Peyer's patch (tissue), 4 donors: ENCODE measurements around the gene FGF1. TPM values are rescaled to one million over a fixed set of nuclear protein-coding genes. Genes with fewer than 3 reads are reported as not detected.

Experiments
- DNase-seq, 3 donors: peaks; one replicate each; pipeline ENCODE4 v3.0.0-alpha.2; 2017 to 2019
- H3K27ac ChIP-seq, 4 donors: fragments of 200-600 bp; sonication (generic); one replicate each; pipeline ENCODE4 v1.5.1; 2016 to 2019
- H3K27me3 ChIP-seq, 2 donors: fragments of 200-600 bp; sonication (generic); one replicate each; pipeline ENCODE4 v1.5.1; 2019
- H3K36me3 ChIP-seq, 3 donors: fragments of 200-600 bp; sonication (generic); one replicate each; pipeline ENCODE4 v1.5.1; 2016 to 2019
- H3K4me1 ChIP-seq, 4 donors: fragments of 200-600 bp; sonication (generic); one replicate each; pipeline ENCODE4 v1.5.1; 2016 to 2019
- H3K4me3 ChIP-seq, 4 donors: fragments of 200-600 bp; sonication (generic); 1 replicate in 3 of 4; 2 replicates in 1 of 4; pipeline ENCODE4 v1.5.1; 2016 to 2019; ENCODE audit warnings: mild to moderate bottlenecking in 1 of 4
- H3K9me3 ChIP-seq, 4 donors: fragments of 200-600 bp; sonication (generic); one replicate each; pipeline ENCODE4 v1.5.1; 2016 to 2019; ENCODE audit warnings: mild to moderate bottlenecking in 1 of 4
- CTCF ChIP-seq, 6 experiments: fragments of 450-650 bp in 4 of 6; fragments of 200-600 bp in 2 of 6; sonication (generic) in 1 of 6; IDR thresholded peaks; one replicate each; pipeline ENCODE4 v1.5.1; 2017 to 2019; ENCODE audit warnings: antibody characterized with exemption in 6 of 6, mild to moderate bottlenecking in 3 of 6, moderate library complexity in 1 of 6
- POLR2A ChIP-seq, 2 donors: fragments of 450-650 bp; IDR thresholded peaks; one replicate each; pipeline ENCODE4 v1.5.1; 2017; ENCODE audit warnings: antibody characterized with exemption in 2 of 2, mild to moderate bottlenecking in 2 of 2, moderate library complexity in 2 of 2
- total RNA-seq, 4 donors: library from RNA; depleted of rRNA; stranded (reverse); fragments of >200 nt; gene quantifications; one replicate each; pipeline ENCODE4 v1.1.0, GENCODE V29; 2016

The FGF1 gene
- total RNA-seq, 4 donors from 2014 or later, result not detected

- Histone ChIP-seq H3K4me1 (peaks cover 0 to 17% (median 0%) of the 10 kb centered on the region in 4 donors), H3K4me3 (no peak overlapping the region), H3K9me3 (no peaks in the 10 kb centered on the region), H3K36me3 (no peaks in the 10 kb centered on the region), H3K27me3 (no peaks in the 10 kb centered on the region), H3K27ac (no peak overlapping the region)
- no peak for TF ChIP-seq POLR2A (IDR thresholded peaks at IDR 0.05)
- TF ChIP-seq CTCF (IDR thresholded peaks at IDR 0.05), result no peak
- no peak for DNase-seq
Observed at GRCh38 chr5:142700566-142700965, 14.7 kb upstream of the FGF1 start.

GRCh38 chr5:142699184-142699720 lies 13.4 kb upstream of the FGF1 start:
- Histone ChIP-seq H3K4me1 (peaks cover 0 to 17% (median 0%) of the 10 kb centered on the region in 4 donors), H3K36me3 (no peaks in the 10 kb centered on the region), H3K27ac (peak overlapping the region in 1 of 4 donors; percentile 61), H3K27me3 (no peaks in the 10 kb centered on the region), H3K4me3 (no peak overlapping the region), H3K9me3 (no peaks in the 10 kb centered on the region)
- peak; percentile 41 to 96 (median 88) for TF ChIP-seq CTCF (IDR thresholded peaks at IDR 0.05)
- no peak for TF ChIP-seq POLR2A (IDR thresholded peaks at IDR 0.05)
- peak; percentile 58 to 92 (median 83) for DNase-seq

- peak overlapping the region in 2 of 4 donors; percentile 57 to 61 for H3K27ac ChIP-seq
- H3K9me3 ChIP-seq, result no peaks in the 10 kb centered on the region
- DNase-seq, result no peak
- H3K4me3 ChIP-seq, result no peak overlapping the region
- TF ChIP-seq POLR2A (IDR thresholded peaks at IDR 0.05), result no peak
- no peak for TF ChIP-seq CTCF (IDR thresholded peaks at IDR 0.05)
- no peaks in the 10 kb centered on the region for H3K36me3 ChIP-seq
- H3K4me1 ChIP-seq, result peaks cover 0 to 17% (median 0%) of the 10 kb centered on the region in 4 donors
- H3K27me3 ChIP-seq, result no peaks in the 10 kb centered on the region
Observed at GRCh38 chr5:142698447-142699183, 12.7 kb upstream of the FGF1 start.

GRCh38 chr5:142697356-142698255 lies 11.7 kb upstream of the FGF1 start:
- Histone ChIP-seq H3K4me1 (peaks cover 0 to 17% (median 0%) of the 10 kb centered on the region in 4 donors), H3K4me3 (no peak overlapping the region)
- no peak for DNase-seq

More at GRCh38 chr5:142697356-142698255, 11.7 kb upstream of the FGF1 start:
- no peak for TF ChIP-seq CTCF (IDR thresholded peaks at IDR 0.05)
- TF ChIP-seq POLR2A (IDR thresholded peaks at IDR 0.05), result no peak
- Histone ChIP-seq H3K27ac (peak overlapping the region in 2 of 4 donors; percentile 57 to 61), H3K9me3 (no peaks in the 10 kb centered on the region), H3K36me3 (no peaks in the 10 kb centered on the region), H3K27me3 (no peaks in the 10 kb centered on the region)
